Measurements from ENCODE around the gene LAIR1. TPM values are rescaled to one million over a fixed set of nuclear protein-coding genes. Genes with fewer than 3 reads are reported as not detected.

Gene LAIR1
- total and polyA plus RNA-seq, 4 donors, result 2.1 to 78.4 (median 22.3) TPM

DNA sequence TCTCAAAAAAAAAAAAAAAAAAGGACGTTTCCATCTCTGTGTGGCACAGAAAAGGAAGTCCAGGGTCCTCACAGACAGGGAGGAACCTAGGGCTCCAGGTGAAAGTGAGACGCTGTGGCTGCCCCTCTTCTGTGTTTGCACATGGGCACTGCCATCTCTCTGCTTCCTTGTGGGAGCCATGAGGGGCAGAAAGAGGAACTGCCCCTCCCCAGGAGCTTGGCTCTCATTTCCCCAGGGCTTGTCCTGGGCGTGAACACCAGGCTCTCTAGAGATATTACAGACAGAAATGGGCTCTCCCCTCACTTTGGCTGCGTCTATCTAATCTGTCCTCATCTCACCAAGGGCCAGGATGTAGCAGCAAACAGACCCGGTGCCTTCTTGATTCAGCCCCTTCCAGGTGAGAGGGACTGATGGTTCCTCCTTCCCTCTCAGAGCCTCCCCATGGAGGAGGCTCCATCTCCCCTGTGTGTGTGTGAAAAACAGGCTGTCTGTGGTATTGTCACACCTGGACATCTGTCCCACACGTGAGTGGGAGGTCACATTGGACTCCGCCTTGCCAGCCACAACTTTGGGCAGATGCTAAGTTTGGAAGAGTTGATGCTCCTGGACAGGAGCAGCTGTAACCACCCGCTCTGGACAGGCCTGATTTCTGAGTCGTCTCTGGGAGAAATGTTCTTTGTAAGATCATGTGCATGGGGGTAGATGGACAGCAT, 24.9 kb downstream of the LAIR1 start:
- Histone ChIP-seq H3K36me3 (ENCODE audit: control insufficient read depth in 1 of 2, insufficient read depth in 2 of 2, low read length in 1 of 2) (no peaks in the 10 kb centered on the region), H3K27ac (ENCODE audit: low read depth in 1 of 2, low read length in 2 of 2) (no peak overlapping the region), H3K9me3 (ENCODE audit: control insufficient read depth, low read length) (no peaks in the 10 kb centered on the region), H3K27me3 (ENCODE audit: control insufficient read depth in 1 of 2, insufficient read depth in 2 of 2, low read length in 1 of 2) (no peaks in the 10 kb centered on the region), H3K4me1 (ENCODE audit: control insufficient read depth in 1 of 2, insufficient read depth in 2 of 2, low read length in 2 of 2) (no peaks in the 10 kb centered on the region), H3K4me3 (ENCODE audit: low read length in 2 of 2) (no peak overlapping the region)
- no peak for DNase-seq
- no peak for ATAC-seq (ENCODE audit: low FRiP score)
- WGBS, 2 donors, result 58 to 70% methylated on average over 8 to 9 of the region's 9 CpGs
- intact Hi-C loops (cut with DNase I), result no loop called here

DNA sequence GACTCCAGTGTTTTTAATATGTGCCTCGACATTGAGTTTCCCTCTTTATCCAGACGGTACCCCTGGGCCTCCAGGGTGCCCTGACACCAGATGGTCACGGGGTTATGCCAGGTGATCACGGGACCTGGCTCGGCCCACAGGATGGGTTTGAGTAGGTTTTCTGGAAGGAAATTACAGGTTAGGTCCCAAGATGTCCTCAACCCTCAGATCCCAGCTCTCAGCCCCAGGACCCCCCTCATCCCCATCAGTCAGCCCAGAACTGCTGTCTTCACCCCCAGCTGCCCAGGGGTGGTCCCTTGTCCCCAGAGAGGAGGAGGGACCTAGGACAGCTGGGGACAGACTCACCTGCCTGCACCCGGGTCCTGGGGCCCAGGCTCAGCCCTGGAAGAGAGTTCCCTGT, 26.2 kb downstream of the LAIR1 start:
- Histone ChIP-seq H3K9me3 (ENCODE audit: control insufficient read depth, low read length) (no peaks in the 10 kb centered on the region), H3K27me3 (ENCODE audit: control insufficient read depth in 1 of 2, insufficient read depth in 2 of 2, low read length in 1 of 2) (no peaks in the 10 kb centered on the region), H3K36me3 (ENCODE audit: control insufficient read depth in 1 of 2, insufficient read depth in 2 of 2, low read length in 1 of 2) (no peaks in the 10 kb centered on the region), H3K4me1 (ENCODE audit: control insufficient read depth in 1 of 2, insufficient read depth in 2 of 2, low read length in 2 of 2) (no peaks in the 10 kb centered on the region), H3K27ac (ENCODE audit: low read depth in 1 of 2, low read length in 2 of 2) (no peak overlapping the region), H3K4me3 (ENCODE audit: low read length in 2 of 2) (no peak overlapping the region)
- DNase-seq, result no peak
- intact Hi-C loops (cut with DNase I), result no loop called here
- ATAC-seq (ENCODE audit: low FRiP score), result no peak
- 69 to 73% methylated on average over 6 of the region's 6 CpGs for WGBS, 2 donors

DNA sequence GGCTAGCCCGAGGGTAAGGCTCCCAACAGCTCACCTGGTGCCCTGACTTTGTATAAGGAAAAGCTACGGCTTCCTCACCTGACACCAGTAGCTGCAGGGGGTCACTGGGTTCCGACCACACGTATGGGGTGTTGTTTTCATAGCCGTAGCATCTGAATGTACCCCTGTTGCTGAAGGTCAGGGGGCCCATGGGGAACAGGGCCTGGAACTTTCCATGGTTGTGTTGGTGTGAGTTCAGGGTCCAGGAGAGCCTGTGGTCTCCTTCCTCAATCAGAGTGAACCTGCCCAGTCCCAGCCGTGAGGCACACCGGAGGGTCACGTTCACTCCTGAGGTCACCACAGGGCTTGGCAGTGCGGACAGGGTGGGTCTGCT, 26.9 kb downstream of the LAIR1 start:
- WGBS, 2 donors, result 69 to 72% methylated on average over 9 of the region's 9 CpGs
- intact Hi-C loops (cut with DNase I), result no loop called here
- ATAC-seq (ENCODE audit: low FRiP score), result no peak
- no peak overlapping the region for H3K27ac ChIP-seq (ENCODE audit: low read depth in 1 of 2, low read length in 2 of 2)
- DNase-seq, result no peak
- no peaks in the 10 kb centered on the region for H3K9me3 ChIP-seq (ENCODE audit: control insufficient read depth, low read length)
- no peak overlapping the region for H3K4me3 ChIP-seq (ENCODE audit: low read length in 2 of 2)
- no peaks in the 10 kb centered on the region for H3K4me1 ChIP-seq (ENCODE audit: control insufficient read depth in 1 of 2, insufficient read depth in 2 of 2, low read length in 2 of 2)
- H3K36me3 ChIP-seq (ENCODE audit: control insufficient read depth in 1 of 2, insufficient read depth in 2 of 2, low read length in 1 of 2), result no peaks in the 10 kb centered on the region
- H3K27me3 ChIP-seq (ENCODE audit: control insufficient read depth in 1 of 2, insufficient read depth in 2 of 2, low read length in 1 of 2), result no peaks in the 10 kb centered on the region

DNA sequence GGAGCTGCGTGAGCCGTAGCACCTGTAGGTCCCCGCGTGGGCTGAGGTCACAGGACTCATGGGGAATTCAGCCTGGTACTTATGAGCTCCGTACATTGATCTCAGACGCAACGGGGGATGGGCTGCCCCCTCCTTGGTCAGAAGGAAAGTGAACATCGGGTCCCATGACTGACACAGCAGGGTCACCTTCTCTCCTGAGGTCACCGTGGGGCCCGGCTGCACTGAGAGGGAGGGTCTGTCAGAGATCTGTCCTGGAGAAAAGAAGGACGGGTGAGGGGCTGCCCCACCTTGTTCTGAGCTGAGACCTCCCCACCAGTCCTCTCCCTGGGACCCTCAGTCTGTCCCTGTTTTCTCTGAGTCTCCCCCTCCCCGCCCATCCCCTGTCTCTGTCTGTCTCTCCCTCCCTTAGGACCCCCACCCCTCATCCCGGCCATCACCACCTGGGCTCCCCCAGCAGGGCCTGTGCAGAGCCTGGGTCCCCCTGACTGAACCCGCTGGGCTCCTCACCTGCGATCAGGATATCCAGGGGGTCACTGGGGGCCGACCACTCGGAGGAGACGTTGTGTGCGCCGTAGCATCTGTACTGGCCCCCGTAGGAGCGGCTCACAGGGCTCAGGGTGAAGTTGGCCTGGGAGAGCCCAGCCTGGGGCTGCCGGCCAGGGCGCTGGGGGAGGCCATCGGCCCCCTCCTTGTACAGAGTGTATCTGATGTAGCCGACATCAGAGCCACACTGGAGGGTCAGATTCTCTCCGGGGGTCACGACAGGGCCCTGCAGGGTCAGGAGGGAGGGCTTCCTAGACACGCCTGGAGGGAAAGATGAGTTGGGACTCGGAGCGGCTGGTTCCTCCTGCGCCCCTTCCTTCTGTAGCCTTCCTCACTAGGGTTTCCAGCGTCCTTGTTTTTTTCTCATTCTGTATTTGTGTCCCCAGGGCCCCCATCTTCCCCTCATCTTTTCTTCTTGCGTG, 27.6 kb downstream of the LAIR1 start:
- WGBS, 2 donors, result 69 to 71% methylated on average over 34 of the region's 34 CpGs
- ATAC-seq (ENCODE audit: low FRiP score) (no peak), DNase-seq (no peak)
- Histone ChIP-seq H3K27ac (ENCODE audit: low read depth in 1 of 2, low read length in 2 of 2) (no peak overlapping the region), H3K27me3 (ENCODE audit: control insufficient read depth in 1 of 2, insufficient read depth in 2 of 2, low read length in 1 of 2) (no peaks in the 10 kb centered on the region), H3K4me3 (ENCODE audit: low read length in 2 of 2) (no peak overlapping the region), H3K36me3 (ENCODE audit: control insufficient read depth in 1 of 2, insufficient read depth in 2 of 2, low read length in 1 of 2) (no peaks in the 10 kb centered on the region), H3K4me1 (ENCODE audit: control insufficient read depth in 1 of 2, insufficient read depth in 2 of 2, low read length in 2 of 2) (no peaks in the 10 kb centered on the region), H3K9me3 (ENCODE audit: control insufficient read depth, low read length) (no peaks in the 10 kb centered on the region)
- intact Hi-C loops (cut with DNase I), result no loop called here

DNA sequence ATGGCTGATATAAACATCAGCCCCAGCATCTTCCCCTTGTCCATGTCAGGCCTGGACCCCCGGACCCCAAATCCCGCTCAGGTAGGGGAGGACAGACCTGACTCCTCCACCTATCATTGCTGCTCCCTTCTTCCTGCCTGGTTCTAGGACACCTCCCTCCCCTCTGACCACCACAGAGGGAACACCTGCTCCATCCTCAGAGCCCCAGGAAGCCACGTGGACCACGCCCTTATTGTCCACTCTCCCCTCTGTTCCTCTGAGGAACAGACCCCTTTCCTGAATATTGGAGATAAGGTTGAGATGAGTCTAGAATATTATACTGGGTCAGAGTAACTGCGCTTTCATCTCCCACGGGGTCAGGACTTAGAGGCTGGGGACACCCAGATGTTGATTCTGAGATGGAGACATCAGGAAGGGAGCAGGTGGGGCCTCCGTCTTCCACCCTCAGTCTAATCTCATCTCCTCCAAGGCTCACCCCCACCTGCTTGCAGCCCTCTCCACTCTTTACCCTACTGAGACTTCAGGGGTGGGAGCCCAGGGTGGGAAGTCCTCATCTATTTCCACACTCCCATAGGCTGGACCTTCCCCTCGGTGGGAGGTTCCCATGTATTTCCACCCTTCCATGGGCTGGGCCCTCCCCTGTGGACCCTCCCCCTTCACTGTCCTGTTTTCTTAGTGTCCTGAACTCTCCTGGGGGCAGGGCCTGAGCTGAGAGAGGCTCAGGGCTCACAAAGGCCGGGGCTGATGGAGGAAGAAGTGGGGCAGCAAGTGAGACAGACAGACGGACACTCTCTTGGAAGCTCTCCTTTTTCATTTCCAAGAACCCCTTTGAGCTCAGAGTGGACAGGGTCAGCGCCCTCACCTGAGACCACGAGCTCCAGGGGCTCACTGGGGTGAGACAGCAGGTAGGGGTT, 28.5 kb downstream of the LAIR1 start:
- DNase-seq (no peak), ATAC-seq (ENCODE audit: low FRiP score) (no peak)
- WGBS, 2 donors, result 77 to 81% methylated on average over 12 of the region's 12 CpGs
- Histone ChIP-seq H3K36me3 (ENCODE audit: control insufficient read depth in 1 of 2, insufficient read depth in 2 of 2, low read length in 1 of 2) (no peaks in the 10 kb centered on the region), H3K9me3 (ENCODE audit: control insufficient read depth, low read length) (no peaks in the 10 kb centered on the region), H3K27me3 (ENCODE audit: control insufficient read depth in 1 of 2, insufficient read depth in 2 of 2, low read length in 1 of 2) (no peaks in the 10 kb centered on the region), H3K27ac (ENCODE audit: low read depth in 1 of 2, low read length in 2 of 2) (no peak overlapping the region), H3K4me3 (ENCODE audit: low read length in 2 of 2) (no peak overlapping the region), H3K4me1 (ENCODE audit: control insufficient read depth in 1 of 2, insufficient read depth in 2 of 2, low read length in 2 of 2) (no peaks in the 10 kb centered on the region)
- intact Hi-C loops (cut with DNase I), result no loop called here

DNA sequence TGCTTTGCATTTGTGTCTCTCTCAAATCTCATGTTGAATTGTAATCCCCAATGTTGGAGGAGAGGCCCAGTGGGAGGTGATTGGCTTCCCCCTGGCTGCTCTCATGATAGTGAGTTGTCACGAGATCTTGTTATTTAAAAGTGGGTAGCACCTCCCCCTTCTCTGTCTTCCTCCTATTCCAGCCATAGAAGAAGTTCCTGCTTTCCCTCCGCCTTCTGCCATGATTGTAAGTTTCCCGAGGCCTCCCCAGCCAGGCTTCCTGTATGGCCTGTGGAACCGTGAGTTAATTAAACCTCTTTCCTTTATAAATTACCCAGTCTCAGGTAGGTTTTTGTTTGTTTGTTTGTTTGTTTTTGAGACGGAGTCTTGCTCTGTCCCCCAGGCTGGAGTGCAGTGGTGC, 29.6 kb downstream of the LAIR1 start:
- no peaks in the 10 kb centered on the region for H3K4me1 ChIP-seq (ENCODE audit: control insufficient read depth in 1 of 2, insufficient read depth in 2 of 2, low read length in 2 of 2)
- intact Hi-C loops (cut with DNase I), result no loop called here
- no peak overlapping the region for H3K4me3 ChIP-seq (ENCODE audit: low read length in 2 of 2)
- H3K36me3 ChIP-seq (ENCODE audit: control insufficient read depth in 1 of 2, insufficient read depth in 2 of 2, low read length in 1 of 2), result no peaks in the 10 kb centered on the region
- no peaks in the 10 kb centered on the region for H3K27me3 ChIP-seq (ENCODE audit: control insufficient read depth in 1 of 2, insufficient read depth in 2 of 2, low read length in 1 of 2)
- H3K27ac ChIP-seq (ENCODE audit: low read depth in 1 of 2, low read length in 2 of 2), result no peak overlapping the region
- DNase-seq (no peak), ATAC-seq (ENCODE audit: low FRiP score) (no peak)
- WGBS, 2 donors, result 43 to 44% methylated on average over 5 of the region's 5 CpGs
- H3K9me3 ChIP-seq (ENCODE audit: control insufficient read depth, low read length), result no peaks in the 10 kb centered on the region

DNA sequence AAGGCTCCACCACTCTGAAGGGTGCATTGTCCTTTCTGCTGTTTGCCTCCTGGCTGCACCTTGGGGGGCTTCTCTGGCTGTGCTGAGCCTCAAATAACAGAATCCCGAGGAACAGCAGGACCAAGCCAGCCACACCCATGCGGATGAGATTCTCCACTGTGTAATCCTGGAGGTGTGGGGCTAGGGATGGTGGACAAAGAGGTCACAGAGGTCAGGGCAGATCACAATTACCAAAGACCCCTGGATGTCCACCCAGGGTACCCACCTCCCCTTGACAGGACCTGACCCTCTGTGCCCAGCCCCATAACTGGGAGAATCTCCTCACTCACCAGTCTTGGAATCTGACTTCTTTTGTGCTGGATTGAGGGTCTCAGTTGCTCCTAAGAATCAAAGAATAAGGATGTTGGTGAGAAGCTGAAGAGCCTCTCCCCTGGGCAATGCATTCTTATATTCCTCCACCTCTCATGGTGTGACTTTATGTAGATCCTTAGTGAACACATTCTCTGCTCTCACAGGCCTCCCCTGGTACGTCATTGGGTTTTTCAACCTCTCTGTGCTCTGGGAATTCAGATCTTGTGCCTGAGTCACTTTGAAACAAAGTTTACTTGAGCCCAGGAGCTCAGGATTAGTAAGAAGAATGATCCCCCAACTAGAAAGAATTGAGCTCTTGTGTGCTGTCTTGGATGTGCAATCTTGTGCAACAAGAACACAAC, 31.0 kb downstream of the LAIR1 start:
- Histone ChIP-seq H3K9me3 (ENCODE audit: control insufficient read depth, low read length) (no peaks in the 10 kb centered on the region), H3K27me3 (ENCODE audit: control insufficient read depth in 1 of 2, insufficient read depth in 2 of 2, low read length in 1 of 2) (no peaks in the 10 kb centered on the region), H3K36me3 (ENCODE audit: control insufficient read depth in 1 of 2, insufficient read depth in 2 of 2, low read length in 1 of 2) (no peaks in the 10 kb centered on the region), H3K4me1 (ENCODE audit: control insufficient read depth in 1 of 2, insufficient read depth in 2 of 2, low read length in 2 of 2) (no peaks in the 10 kb centered on the region), H3K4me3 (ENCODE audit: low read length in 2 of 2) (no peak overlapping the region), H3K27ac (ENCODE audit: low read depth in 1 of 2, low read length in 2 of 2) (no peak overlapping the region)
- ATAC-seq (ENCODE audit: low FRiP score) (no peak), DNase-seq (no peak)
- intact Hi-C loops (cut with DNase I), result no loop called here
- 70 to 75% methylated on average over 3 of the region's 3 CpGs for WGBS, 2 donors

DNA sequence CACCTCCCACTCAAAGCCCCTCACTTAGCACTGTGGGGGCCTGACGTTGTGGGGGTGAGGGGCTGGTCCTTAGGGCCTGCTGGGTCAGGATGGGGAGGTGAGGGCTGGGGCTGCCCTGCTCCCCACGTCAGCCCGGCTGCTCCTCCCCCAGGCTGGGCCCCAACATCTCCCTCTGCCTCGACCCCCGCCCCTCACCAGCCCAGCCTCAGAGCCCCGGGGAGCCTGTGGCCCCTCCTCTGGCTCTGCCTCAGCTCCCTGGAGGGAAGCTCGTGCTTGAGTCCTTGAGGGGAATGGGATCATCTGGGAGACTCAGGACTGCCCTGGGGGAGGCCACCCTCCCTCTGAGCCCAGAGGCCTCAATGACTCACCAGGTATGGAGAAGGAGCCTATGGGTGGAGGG, 32.6 kb downstream of the LAIR1 start:
- ATAC-seq (ENCODE audit: low FRiP score), result no peak

More for the DNA sequence above, 32.6 kb downstream of the LAIR1 start:
- DNase-seq, result no peak
- no peak overlapping the region for H3K27ac ChIP-seq (ENCODE audit: low read depth in 1 of 2, low read length in 2 of 2)
- H3K9me3 ChIP-seq (ENCODE audit: control insufficient read depth, low read length), result no peaks in the 10 kb centered on the region
- H3K4me1 ChIP-seq (ENCODE audit: control insufficient read depth in 1 of 2, insufficient read depth in 2 of 2, low read length in 2 of 2), result no peaks in the 10 kb centered on the region
- WGBS, 2 donors, result 66 to 73% methylated on average over 7 of the region's 7 CpGs
- H3K36me3 ChIP-seq (ENCODE audit: control insufficient read depth in 1 of 2, insufficient read depth in 2 of 2, low read length in 1 of 2), result no peaks in the 10 kb centered on the region
- intact Hi-C loops (cut with DNase I), result no loop called here
- no peak overlapping the region for H3K4me3 ChIP-seq (ENCODE audit: low read length in 2 of 2)
- H3K27me3 ChIP-seq (ENCODE audit: control insufficient read depth in 1 of 2, insufficient read depth in 2 of 2, low read length in 1 of 2), result no peaks in the 10 kb centered on the region
